Panc1 (cell line): ENCODE results near the gene PLCB4.

Experiments used
- CTCF ChIP-seq: fragments of 450-650 bp; IDR thresholded peaks from 2 replicates; pipeline ENCODE4 v1.5.1; 2017; ENCODE audit warnings: mild to moderate bottlenecking
- SIN3A ChIP-seq: IDR thresholded peaks from 2 replicates; pipeline ENCODE4 v1.6.1; 2012; ENCODE audit warnings: low read depth, mild to moderate bottlenecking, low read length, moderate library complexity, borderline replicate concordance; ENCODE audit not compliant: insufficient read depth
- TF ChIP-seq, protein P1 (sequence below), 2 experiments: IDR thresholded peaks; 2 replicates each; pipeline ENCODE4 v1.6.1; 2011 to 2012; ENCODE audit warnings: low read depth in 2 of 2, control low read depth in 1 of 2, low read length in 1 of 2, mild to moderate bottlenecking in 1 of 2, moderate library complexity in 1 of 2; ENCODE audit not compliant: insufficient read depth in 1 of 2

DNA sequence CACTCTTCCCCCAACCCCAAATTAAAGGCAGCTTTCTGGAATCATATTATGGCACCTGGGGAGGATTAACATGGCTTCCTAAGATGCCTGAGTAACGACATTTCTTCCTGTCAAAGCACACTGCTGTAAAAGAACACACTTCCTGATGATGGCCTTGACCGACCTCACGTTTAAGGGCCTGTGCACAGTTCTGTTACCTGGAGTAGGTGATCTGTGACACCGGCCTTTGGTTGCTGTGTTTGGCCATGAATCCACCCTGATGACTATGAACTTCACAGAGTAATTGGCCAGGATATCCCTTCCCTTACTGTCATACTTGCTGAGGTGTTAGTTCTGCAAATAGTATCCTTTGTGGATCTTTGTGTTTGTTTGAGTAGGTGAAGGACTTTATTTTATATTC is 45.8 kb downstream of the PLCB4 start:
- no peak for TF ChIP-seq SIN3A
- TF ChIP-seq, protein P1, sequence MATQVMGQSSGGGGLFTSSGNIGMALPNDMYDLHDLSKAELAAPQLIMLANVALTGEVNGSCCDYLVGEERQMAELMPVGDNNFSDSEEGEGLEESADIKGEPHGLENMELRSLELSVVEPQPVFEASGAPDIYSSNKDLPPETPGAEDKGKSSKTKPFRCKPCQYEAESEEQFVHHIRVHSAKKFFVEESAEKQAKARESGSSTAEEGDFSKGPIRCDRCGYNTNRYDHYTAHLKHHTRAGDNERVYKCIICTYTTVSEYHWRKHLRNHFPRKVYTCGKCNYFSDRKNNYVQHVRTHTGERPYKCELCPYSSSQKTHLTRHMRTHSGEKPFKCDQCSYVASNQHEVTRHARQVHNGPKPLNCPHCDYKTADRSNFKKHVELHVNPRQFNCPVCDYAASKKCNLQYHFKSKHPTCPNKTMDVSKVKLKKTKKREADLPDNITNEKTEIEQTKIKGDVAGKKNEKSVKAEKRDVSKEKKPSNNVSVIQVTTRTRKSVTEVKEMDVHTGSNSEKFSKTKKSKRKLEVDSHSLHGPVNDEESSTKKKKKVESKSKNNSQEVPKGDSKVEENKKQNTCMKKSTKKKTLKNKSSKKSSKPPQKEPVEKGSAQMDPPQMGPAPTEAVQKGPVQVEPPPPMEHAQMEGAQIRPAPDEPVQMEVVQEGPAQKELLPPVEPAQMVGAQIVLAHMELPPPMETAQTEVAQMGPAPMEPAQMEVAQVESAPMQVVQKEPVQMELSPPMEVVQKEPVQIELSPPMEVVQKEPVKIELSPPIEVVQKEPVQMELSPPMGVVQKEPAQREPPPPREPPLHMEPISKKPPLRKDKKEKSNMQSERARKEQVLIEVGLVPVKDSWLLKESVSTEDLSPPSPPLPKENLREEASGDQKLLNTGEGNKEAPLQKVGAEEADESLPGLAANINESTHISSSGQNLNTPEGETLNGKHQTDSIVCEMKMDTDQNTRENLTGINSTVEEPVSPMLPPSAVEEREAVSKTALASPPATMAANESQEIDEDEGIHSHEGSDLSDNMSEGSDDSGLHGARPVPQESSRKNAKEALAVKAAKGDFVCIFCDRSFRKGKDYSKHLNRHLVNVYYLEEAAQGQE (IDR thresholded peaks at IDR 0.05; ENCODE audit: insufficient read depth in 1 of 2, low read depth in 2 of 2, low read length in 1 of 2): no peak
- TF ChIP-seq CTCF: no peak
